Camera-type eye (tissue), 1 donor: ENCODE data around the gene RNF113B. TPM values are rescaled to one million over a fixed set of nuclear protein-coding genes. Genes with fewer than 3 reads are reported as not detected.

Experiments used
- total RNA-seq: library from RNA; depleted of rRNA; stranded (reverse); fragments of >200 nt; gene quantifications from one replicate; pipeline ENCODE4 v1.2.3, GENCODE V29; 2014

RNF113B gene
- not detected for total RNA-seq

DNA sequence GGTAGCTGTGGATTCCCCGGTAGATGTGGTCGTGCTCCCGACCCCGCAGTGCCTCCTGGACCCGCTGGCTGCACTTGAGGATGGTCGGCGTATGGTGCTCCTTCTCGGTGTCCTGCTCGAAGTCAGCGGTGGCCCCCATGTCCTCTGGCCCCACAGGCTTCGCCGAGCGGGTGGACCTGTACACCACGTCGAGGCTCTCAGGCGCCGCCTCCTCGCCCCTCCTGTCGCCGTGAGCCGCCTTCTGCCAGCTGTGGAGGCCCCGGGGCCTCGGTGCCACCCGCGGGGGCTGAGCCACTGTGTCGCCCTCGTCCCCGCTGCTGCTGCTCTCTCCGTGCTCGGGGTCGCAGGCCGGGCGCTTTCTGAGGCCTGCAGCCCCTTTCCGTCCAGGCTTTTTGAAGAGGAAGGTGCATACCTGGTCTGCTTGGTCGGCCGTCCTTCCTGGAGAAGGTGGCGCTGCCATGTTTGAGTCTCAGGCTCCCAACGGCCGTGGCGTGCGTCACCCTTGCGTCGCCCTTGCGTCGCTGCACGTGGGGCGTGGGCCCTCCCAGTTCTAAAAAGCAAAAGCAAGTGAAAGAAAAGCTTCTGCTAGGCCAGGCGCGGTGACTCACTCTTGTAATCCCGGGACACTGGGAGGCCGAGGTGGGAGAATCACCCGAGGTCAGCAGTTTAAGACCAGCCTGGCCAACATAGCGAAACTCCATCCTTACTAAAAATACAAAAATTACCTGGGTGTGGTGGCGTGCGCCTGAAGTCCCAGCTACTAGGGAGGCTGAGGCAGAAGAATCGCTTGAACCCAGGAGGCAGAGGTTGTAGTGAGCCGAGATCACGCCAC is at the start of gene RNF113B:
TSS of gene RNF113B (minus strand) at position 493 of the 832 bp plus-strand sequence. CDS start at position 460, 33 bp downstream.

DNA sequence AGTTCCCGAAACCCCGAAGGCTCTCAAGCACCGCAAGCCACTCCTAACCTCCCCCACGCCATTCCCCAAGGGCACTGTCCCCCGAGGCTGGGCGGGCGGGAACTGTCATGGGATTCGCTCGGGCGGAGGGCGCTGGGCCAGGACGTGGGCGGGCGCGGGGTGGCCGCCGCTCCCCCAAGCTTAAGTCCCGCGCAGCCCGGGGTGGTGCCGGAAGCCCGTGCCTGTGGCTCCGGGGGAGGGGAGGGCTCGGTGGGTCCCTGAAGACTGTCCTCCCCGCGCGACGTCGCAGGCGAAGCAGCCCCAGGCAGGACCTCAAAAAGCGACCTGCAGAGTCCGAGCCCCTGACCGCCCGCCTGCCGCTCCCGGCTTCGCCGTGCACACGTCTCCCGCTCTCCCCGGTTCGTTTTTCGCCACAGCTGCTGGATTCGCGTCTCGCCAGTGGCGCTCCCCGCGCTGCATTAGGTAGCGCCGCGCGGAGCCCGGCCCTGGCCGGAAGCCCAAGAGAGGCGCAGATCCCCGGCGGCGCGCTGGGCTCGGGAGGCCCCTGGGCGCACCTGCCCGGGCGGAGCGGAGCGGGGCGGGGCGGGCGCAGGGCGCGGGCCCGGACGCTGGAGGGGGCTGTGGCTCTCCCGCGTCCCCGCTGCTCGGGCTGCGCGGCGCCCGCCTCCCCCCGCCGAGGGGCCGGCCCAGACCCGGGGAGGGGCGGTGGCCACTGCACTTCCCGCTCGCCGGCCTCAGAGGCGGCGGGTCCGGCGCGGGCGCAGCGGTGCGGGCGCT is 34.5 kb downstream of the RNF113B start, which contains the start of gene FARP1:
TSS of gene FARP1 (plus strand) at position 715 of the 777 bp plus-strand sequence. CDS start 70,149 bp downstream, outside the sequence.

Other genes with a start within 250 kb of the RNF113B start
- gene IPO5, start 223.6 kb downstream of the RNF113B start, total RNA-seq, result 202 TPM
- 86.5 TPM for gene FARP1, start 34.2 kb downstream of the RNF113B start, total RNA-seq